Putamen (tissue), 1 donor: ENCODE data around the gene HPCAL1.
A peak's percentile ranks its signal among the peaks of the same experiment; 100 is the strongest.

Source experiments
- DNase-seq: peaks from one replicate; pipeline ENCODE4 v3.0.0-alpha.2; 2016; ENCODE audit warnings: low spot score

HPCAL1 gene

DNA sequence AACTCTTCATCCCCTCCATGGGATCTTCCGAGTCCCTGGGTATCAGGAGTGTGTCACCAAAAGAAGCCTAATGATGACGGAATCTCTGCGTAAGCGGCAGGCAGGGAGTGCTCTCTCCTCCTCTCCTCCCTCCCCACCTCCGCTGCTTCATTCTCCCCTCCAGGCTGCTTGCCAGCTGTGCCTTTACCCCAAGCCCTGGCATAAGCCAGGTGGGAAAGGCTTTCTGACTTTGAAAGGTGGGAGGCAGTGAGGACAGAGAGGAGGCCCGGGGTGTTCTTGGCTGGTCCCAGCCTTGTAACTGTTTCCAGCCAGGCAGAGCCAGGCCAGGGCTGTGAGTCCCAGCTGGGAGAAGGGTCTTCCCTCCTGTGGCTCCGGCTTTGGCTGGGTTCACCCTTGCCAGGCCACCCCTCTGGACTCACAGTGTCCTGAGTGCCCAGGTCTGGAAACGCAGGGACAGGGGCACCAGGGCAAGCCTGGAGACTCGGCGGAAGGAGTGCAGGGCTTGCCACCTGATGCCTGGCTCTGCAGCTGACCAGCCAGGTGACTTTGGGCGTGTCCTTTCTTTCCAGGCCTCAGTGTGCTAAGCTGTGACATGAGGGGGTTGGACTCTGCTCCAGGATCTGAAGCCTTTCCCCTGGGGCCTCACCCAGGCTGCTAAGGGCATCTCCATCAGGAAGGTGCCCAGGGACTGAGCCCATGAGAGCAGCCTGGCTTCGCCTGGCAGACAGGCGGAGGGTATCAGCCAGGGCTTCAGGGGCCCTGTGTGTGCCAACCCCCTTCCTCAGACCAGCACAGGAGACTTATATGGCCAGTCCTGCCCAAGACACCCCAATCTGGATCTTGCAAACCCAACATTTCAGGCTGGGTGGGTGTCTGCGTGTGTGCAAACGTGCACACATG is 32.7 kb upstream of the HPCAL1 start:
- DNase-seq = no peak

- DNase-seq = no peak
Observed at GRCh38 chr2:10271509-10271908, 31.2 kb upstream of the HPCAL1 start.

GRCh38 chr2:10271946-10272345 is 30.8 kb upstream of the HPCAL1 start:
- no peak for DNase-seq

DNA sequence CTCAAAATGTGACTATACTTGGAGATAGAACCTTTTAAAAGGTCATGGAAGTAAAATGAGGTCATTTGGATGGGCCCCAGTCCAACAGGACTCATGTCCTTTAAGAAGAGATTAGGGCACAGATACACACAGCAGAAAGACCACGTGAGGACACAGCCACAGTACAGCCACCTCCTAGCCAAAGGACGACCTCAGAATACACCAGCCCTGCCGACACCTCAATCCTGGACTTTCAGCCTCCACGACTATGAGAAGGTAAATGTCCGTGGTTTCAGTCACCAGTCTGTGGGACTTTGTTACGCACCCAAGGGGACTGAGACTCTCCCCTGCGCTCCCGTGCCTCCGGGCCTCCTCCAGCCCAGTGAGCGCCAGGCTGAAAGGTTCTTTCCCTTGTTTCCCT is 30.2 kb upstream of the HPCAL1 start:
- DNase-seq = no peak

DNA sequence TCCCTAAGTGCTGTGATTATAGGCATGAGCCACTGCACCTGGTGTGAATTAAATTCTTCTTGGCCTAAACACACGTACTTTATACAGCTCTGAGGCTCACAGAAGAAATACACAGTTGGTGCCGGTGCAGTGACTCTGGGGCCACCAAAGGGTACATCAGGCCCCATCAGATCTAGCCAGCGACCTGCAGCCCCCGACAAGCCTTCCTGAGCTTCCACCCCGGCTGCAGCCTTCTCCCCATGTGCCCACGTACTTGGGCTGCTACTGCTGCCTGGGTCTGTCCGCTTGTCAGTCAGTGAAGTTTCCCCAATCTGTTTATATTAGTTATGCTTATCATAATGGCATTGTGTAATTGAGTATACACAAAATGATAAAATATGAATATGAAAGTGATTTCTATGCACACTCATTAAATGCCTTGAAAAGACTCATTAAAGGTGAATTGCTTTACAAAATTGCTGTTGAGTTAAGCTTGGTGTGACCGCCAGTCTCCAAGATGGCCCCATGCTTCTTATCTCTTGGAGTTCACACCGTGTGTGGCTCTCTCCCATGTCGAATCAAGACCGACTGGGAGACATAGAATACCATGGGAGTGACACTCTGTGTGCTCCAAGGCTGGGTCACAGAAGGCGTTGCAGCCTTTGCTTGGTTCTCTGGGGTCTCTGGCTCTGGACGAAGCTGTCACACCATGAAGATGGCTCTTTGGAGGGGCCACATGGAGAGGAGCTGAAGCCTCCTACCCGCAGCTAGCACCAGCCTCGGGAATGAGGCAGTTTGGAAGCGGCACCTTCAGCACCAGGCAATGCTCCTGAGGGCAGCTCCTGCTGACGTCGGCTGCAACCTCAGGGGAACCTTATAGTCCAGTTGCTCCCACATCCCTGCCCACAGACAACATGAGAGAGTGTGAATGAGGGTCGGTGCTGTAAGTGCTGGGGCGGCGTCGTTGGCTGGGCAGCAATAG is 29.2 kb upstream of the HPCAL1 start:
- no peak for DNase-seq

GRCh38 chr2:10274376-10274775 is 28.3 kb upstream of the HPCAL1 start:
- no peak for DNase-seq

DNA sequence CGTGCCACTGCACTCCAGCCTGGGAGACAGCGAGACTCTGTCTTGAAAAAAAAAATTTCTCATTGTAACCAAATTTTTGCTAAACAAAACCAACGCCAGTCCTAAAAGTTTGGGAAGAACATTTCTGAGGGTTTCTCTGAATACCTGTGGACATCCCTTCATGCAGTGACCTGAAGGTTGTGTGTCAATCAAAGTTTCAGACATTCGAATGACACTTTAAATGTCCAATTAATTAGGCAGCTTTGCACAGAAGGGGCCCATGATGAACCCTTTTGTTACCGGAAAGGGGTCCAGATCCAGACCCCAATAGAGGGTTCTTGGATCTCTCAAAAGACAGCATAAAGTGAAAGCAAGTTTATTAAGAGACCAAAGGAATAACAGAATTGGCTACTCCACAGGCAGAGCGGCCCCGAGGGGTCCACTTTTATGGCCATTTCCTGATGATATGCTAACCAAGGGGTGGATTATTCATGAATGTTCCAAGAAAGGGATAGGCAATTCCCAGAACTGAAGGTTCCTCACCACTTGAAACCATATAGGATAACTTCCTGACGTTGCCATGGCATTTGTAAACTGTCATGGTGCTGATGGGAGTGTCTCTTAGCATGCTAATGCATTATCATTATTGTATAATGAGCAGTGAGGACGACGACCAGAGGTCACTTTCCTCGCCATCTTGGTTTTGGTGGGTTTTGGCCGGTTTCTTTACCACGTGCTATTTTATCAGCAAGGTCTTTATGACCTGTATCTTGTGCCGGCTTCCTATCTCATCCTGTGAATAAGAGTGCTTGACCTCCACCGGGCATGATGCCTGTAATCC is 27.5 kb upstream of the HPCAL1 start:
- no peak for DNase-seq

DNA sequence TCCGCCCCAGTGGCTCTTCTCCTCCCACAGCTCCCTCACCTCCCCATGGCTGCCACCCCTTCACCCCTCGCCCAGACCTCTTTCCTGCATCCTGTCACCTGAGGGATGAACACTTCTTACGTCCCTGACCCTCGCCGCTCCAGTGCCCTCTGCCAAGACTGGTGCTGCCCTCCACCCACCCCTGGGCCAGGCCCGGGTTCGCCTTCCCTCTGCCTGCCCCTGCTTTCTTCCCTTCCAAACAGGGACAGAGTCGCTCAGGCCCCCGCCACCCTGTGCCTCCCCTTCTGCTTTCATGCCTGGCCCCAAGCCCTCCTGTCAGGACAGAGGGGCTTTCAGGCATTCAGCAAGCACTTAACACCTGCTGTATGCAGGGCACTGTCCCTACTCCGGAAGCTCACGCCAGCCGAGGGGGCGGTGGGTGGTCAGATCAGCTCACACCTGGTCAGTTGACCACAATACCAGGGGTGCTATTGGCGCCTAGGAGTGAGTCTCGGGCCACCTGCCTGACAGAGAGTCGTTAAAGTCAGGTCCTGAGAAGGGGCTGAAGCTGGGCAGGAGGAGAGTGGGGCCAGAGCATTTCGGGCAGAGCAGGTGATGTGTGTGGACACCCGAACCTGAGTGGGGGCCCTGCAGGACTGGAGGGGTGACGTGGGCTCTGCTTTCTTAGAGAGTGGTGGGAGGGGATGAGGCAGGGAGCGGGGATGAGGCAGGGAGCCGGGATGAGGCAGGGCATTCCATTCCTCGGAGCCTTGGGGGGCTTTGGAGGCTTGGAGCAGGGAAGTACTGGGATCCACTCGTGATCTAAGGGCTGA is 26.0 kb upstream of the HPCAL1 start:
- DNase-seq = no peak

GRCh38 chr2:10277293-10278028 is 25.2 kb upstream of the HPCAL1 start:
- DNase-seq = no peak

GRCh38 chr2:10278029-10278762 is 24.5 kb upstream of the HPCAL1 start:
- peak; percentile 52 for DNase-seq

DNA sequence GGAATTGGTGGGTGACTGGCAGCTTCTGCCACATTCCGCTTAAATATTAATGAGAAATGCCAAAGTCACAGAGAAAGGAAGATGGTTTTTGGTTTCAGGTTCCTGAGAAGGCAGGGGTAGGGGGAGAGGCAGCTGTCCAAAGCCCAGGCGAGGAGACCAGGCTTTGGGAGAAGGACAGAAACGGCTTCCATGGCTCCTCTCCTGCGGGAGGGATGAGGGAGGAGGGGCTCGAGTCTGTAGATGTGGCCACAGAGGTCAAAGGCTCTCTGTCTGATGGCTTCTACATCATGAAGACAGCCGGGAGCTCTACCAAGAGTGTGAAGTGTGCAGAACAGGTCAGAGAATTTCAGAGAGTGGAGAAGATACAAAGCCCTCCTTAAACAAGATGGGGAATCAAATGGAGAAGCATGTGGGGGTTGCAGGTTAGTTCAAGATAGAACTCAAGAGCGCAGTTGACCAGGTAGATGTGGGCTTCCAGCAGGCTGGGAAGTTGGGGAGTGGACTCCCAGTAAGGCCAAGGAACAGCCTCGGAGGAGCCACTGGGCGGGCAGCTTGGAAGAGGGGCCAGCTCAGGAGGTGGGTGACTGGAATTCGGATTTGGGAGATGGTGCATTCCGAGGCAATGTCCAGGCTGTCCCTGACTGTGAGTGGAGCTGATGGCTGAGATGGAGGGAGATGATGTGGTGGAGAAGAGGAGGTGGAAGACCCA is 23.8 kb upstream of the HPCAL1 start:
- DNase-seq = no peak

DNA sequence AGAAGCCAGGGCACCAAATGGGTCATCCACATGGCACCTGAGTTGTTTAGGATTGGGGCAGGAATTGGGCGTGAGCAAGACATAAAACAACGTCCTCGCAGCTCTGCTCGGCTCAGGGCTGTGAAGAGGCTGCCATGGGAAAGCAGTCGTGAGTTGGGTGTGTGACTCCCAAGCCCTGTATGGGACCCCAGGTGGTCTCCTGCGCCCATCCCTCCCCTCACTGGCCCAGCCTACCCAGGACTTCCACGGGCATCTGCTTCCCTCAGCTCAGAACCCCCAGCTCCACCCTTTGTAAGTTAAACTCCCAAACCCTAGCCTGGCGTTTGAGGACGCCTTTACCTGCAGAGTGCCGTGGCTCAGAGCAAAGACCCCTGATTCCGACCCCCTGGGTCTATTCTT is 23.2 kb upstream of the HPCAL1 start:
- DNase-seq = no peak

DNA sequence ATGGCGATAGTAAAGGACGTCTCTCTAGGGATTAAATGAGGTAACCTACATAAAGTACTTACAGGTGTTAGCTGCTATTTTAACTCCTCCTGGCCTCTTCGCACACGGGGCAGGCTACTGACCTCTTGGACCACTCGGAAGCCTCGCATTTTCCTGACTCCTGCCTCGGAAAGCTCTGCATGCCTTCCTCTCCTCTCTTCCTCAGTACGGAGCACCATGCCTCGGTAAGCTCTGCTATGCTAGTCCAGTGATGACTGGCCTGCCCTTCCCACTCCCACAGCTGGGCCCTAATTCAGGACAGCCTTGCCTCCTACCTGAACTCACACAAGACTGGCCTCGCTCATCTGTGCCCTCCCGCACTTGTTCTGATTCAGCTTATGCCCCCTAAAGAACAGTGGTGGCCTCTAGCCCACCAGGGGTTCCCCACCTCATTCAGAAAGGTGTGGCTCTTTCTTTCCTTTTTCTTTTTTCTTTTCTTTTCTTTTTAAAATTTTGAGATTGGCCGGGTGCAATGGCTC is 22.7 kb upstream of the HPCAL1 start:
- no peak for DNase-seq

- no peak for DNase-seq
Observed at GRCh38 chr2:10281891-10282290, 20.8 kb upstream of the HPCAL1 start.

DNA sequence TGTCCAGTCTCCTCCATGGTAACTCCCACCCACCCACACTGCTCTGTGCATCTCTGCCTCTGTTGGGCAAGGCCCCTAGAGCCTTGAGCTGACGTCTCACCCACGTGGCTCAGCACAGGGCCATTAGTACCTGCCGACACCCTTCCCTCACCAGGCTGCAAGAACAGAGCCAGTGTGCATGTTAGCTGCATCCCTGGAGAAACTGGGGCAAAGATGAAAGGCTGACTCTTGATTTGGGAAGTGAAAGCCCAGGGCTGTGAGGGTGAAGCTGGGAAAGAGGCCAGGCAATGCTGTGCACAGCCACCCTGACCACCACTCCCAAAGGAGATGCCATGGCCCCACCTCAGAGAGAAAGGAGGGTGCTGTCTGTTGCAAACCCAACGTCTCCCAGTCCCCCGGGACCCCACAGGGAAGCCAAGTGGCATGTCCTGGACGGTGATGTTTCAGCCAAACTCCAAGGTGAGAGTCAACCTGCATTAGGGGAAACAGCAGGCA is 20.0 kb upstream of the HPCAL1 start:
- DNase-seq = no peak

GRCh38 chr2:10283106-10284062 is 19.3 kb upstream of the HPCAL1 start:
- no peak for DNase-seq

- peak; percentile 89 for DNase-seq
Observed at GRCh38 chr2:10284108-10284870, 18.4 kb upstream of the HPCAL1 start.
